ENCODE measurements around the gene ARGLU1. TPM values are rescaled to one million over a fixed set of nuclear protein-coding genes. Genes with fewer than 3 reads are reported as not detected.

The ARGLU1 gene
- total and polyA plus RNA-seq, 12 donors: 19.1 to 130 (median 58.3) TPM

DNA sequence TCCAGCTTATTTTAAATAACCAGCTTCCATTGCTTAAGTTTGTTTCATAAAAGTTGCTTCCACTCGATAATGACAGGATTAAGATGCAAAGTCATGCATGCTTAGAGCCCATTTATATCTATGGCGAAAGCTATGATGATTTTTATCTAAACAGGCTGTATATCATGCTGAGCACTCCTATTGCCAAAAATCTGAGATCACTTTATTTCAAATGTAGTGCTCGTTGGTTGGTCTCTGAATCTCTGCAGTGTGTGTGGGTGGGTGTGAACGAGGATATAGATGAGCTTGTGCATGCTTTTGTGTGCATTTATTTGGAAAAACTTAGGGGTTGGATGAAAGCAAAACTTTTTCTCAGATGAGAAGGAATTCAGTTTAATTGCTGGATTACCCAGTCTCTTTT lies 27.0 kb upstream of the ARGLU1 start:
- intact Hi-C loops (cut with DNase I): no loop called here
- Histone ChIP-seq H3K4me1 (replicated peaks in 1 of 2) (no peaks in the 10 kb centered on the region), H3K9me3 (replicated peaks in 1 of 3) (no peaks in the 10 kb centered on the region), H3K36me3 (replicated peaks in 1 of 2) (no peaks in the 10 kb centered on the region), H3K27me3 (no peaks in the 10 kb centered on the region), H3K4me3 (no peak overlapping the region), H3K27ac (no peak overlapping the region)
- no peak for DNase-seq
- 82 to 91% (median 83%) methylated on average over 4 of the region's 4 CpGs for WGBS, 4 donors
- no peak for TF ChIP-seq CTCF (IDR thresholded peaks at IDR 0.05)
- TF ChIP-seq POLR2A (IDR thresholded peaks at IDR 0.05): no peak

DNA sequence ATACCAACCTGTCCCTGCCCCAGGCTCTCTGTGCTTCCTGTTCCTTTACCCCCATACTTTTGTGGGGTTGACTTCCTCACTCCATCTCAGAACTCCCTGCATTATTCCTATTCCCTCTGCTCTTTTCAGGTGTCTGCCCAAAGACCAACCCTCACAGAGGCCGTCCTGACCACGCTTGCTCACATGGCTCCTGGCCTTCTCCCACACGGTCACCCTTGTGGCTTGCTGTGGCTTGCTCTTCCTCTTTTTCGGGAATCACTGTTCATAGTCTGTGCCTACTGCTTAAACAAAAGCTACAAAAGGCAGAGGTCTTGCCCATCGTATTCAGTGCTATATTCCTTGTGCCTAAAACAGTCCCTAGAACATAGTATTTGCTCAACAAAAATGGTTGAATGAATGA lies 25.2 kb upstream of the ARGLU1 start:
- Histone ChIP-seq H3K36me3 (replicated peaks in 1 of 2) (no peaks in the 10 kb centered on the region), H3K9me3 (replicated peaks in 1 of 3) (no peaks in the 10 kb centered on the region), H3K4me1 (replicated peaks in 1 of 2) (no peaks in the 10 kb centered on the region), H3K27ac (no peak overlapping the region), H3K4me3 (no peak overlapping the region), H3K27me3 (no peaks in the 10 kb centered on the region)
- TF ChIP-seq CTCF (IDR thresholded peaks at IDR 0.05) (no peak), POLR2A (IDR thresholded peaks at IDR 0.05) (no peak)
- DNase-seq: no peak
- intact Hi-C loops (cut with DNase I): no loop called here
- 75 to 84% (median 81%) methylated on average over 5 of the region's 5 CpGs for WGBS, 4 donors

GRCh38 chr13:106591299-106591698 lies 23.4 kb upstream of the ARGLU1 start:
- DNase-seq: no peak
- no peaks in the 10 kb centered on the region for H3K4me1 ChIP-seq (replicated peaks in 1 of 2)
- H3K27ac ChIP-seq: no peak overlapping the region
- H3K36me3 ChIP-seq (replicated peaks in 1 of 2): no peaks in the 10 kb centered on the region
- no peaks in the 10 kb centered on the region for H3K9me3 ChIP-seq (replicated peaks in 1 of 3)
- 42 to 57% (median 45%) methylated on average over 2 of the region's 2 CpGs for WGBS, 4 donors
- intact Hi-C loops (cut with DNase I): no loop called here
- no peak overlapping the region for H3K4me3 ChIP-seq
- H3K27me3 ChIP-seq: no peaks in the 10 kb centered on the region
- no peak for TF ChIP-seq POLR2A (IDR thresholded peaks at IDR 0.05)

- Histone ChIP-seq H3K36me3 (replicated peaks in 1 of 2) (no peaks in the 10 kb centered on the region), H3K27me3 (no peaks in the 10 kb centered on the region), H3K4me1 (replicated peaks in 1 of 2) (no peaks in the 10 kb centered on the region), H3K27ac (no peak overlapping the region), H3K4me3 (no peak overlapping the region), H3K9me3 (replicated peaks in 1 of 3) (peaks cover 0 to 10% (median 0%) of the 10 kb centered on the region in 3 donors)
- whole genome bisulfite sequencing, 4 donors: 61 to 71% (median 64%) methylated on average over 5 of the region's 5 CpGs
- DNase-seq: no peak
- intact Hi-C loops (cut with DNase I): no loop called here
- TF ChIP-seq POLR2A (IDR thresholded peaks at IDR 0.05) (no peak), CTCF (IDR thresholded peaks at IDR 0.05) (no peak)
Measured at GRCh38 chr13:106589716-106590115, 21.8 kb upstream of the ARGLU1 start.

DNA sequence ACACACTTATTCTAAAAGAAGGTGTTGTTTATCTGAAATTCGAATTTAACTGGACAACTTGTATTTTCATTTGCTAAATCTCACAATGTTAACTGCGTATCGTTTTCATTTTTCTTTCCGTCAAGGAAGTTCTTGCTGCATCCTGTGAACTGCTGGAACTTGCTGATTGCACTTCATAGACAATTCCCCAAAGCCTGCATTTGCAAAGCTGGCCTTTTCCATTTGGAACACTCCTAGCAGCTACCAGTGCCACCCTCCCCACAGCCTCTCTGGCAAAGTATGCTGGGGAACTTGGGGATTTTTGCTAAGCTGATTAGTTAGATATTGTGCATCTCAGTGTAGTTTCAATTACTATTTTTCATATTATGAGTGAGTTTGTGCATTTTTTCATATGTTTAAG lies 20.4 kb upstream of the ARGLU1 start:
- no peak overlapping the region for H3K27ac ChIP-seq
- intact Hi-C loops (cut with DNase I): no loop called here
- no peaks in the 10 kb centered on the region for H3K4me1 ChIP-seq (replicated peaks in 1 of 2)
- H3K4me3 ChIP-seq: no peak overlapping the region
- H3K36me3 ChIP-seq (replicated peaks in 1 of 2): no peaks in the 10 kb centered on the region
- no peak for DNase-seq
- no peak for TF ChIP-seq CTCF (IDR thresholded peaks at IDR 0.05)
- TF ChIP-seq POLR2A (IDR thresholded peaks at IDR 0.05): no peak
- 77 to 83% (median 82%) methylated on average over 4 of the region's 4 CpGs for WGBS, 4 donors
- H3K9me3 ChIP-seq (replicated peaks in 1 of 3): peaks cover 0 to 10% (median 0%) of the 10 kb centered on the region in 3 donors
- H3K27me3 ChIP-seq: no peaks in the 10 kb centered on the region

All from adrenal gland (tissue), 12 donors.